ENCODE results near the gene STARD9. TPM values are rescaled to one million over a fixed set of nuclear protein-coding genes. Genes with fewer than 3 reads are reported as not detected.
"Not testable (repeated sequence)": the region's sequence is repeated elsewhere in the genome, so short reads cannot be mapped to it uniquely, and the experiment has no call there.

Gene STARD9
- total and polyA plus RNA-seq, 2 of the 4 experiments (the other 2 are of a cell fraction) = 2.0 to 3.2 TPM

DNA sequence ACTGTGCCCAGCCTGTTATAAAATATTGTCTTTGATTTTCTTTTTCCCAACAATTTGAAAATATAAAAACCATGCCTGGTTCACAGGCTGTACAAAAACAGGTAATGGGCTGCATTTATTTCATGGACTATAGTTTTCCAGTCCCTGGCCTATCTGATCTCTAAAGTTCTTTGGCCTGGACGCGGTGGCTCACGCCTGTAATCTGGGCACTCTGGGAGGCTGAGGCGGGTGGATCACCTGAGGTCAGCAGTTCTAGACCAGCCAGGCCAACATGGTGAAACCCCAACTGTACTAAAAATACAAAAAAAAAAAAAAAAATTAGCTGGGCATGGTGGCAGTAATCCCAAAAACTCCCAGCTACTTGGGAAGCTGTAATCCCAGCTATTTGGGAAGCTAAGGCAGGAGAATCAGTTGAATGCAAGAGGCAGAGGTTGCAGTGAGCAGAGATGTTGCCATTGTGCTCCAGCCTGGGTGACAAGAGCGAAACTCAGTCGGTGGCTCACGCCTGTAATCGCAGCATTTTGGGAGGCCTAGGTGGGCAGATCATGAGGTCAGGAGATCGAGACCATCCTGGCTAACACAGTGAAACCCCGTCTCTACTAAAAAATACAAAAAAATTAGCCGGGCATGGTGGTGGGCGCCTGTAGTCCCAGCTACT lies 18.7 kb upstream of the STARD9 start:
- H4K8ac ChIP-seq (ENCODE audit: low read depth in 2 of 2, low read length in 2 of 2); H2BK120ac ChIP-seq (ENCODE audit: low read depth, low read length); H3K18ac ChIP-seq (ENCODE audit: low read depth, low read length); H3K4ac ChIP-seq (ENCODE audit: low read depth, low read length); H4K5ac ChIP-seq (ENCODE audit: low read depth, low read length); H3K4me3 ChIP-seq (ENCODE audit: insufficient read depth, low read depth, low read length); H2BK20ac ChIP-seq (ENCODE audit: low read depth, low read length); dilution Hi-C loops (cut with HindIII; ENCODE audit: low sequenced_read_pairs, unreplicated experiment); H2BK5ac ChIP-seq (ENCODE audit: low read depth, low read length, poor library complexity, severe bottlenecking); H3K9me3 ChIP-seq (ENCODE audit: control insufficient read depth, insufficient read depth, low read length); H3K9ac ChIP-seq (ENCODE audit: low read depth, low read length); H2BK15ac ChIP-seq (ENCODE audit: low read depth, low read length); intact Hi-C loops (cut with micrococcal nuclease); H3K14ac ChIP-seq (replicated peaks; ENCODE audit: low read depth, low read length); H3K56ac ChIP-seq (ENCODE audit: extremely low read depth, insufficient read depth, low read length); H4K20me1 ChIP-seq (ENCODE audit: insufficient read depth, low read length); H3K36me3 ChIP-seq (ENCODE audit: control insufficient read depth, insufficient read depth, low read length); H2AK9ac ChIP-seq (replicated peaks; ENCODE audit: low read depth, low read length, poor library complexity); in situ Hi-C loops (cut with MboI; ENCODE audit: low sequenced_read_pairs); H3K27me3 ChIP-seq (ENCODE audit: control insufficient read depth, insufficient read depth, low read length); POLR2A ChIA-PET (ENCODE audit: unreplicated experiment); H2AFZ ChIP-seq (replicated peaks; ENCODE audit: low read length, poor library complexity); DNase-seq; H2AK5ac ChIP-seq (ENCODE audit: low read depth, low read length); H3K4me1 ChIP-seq (ENCODE audit: control insufficient read depth, insufficient read depth, low read length); H3K27ac ChIP-seq (ENCODE audit: insufficient read depth, low read length); H3K4me2 ChIP-seq (ENCODE audit: low read depth, low read length); ATAC-seq (ENCODE audit: low read depth); H3K9me1 ChIP-seq (ENCODE audit: insufficient read depth, low read length); H3K23ac ChIP-seq (ENCODE audit: low read depth, low read length); CTCF ChIA-PET; H4K91ac ChIP-seq (ENCODE audit: insufficient read depth, low read depth, low read length); BruUV-seq (replicated peaks): not testable (repeated sequence)
- no CpG with 5 or more reads among the region's 12 CpGs for WGBS, 2 experiments (ENCODE audit: extremely low coverage in 2 of 2, insufficient read length in 1 of 2)
- H3K79me1 ChIP-seq (ENCODE audit: low read depth in 1 of 2, low read length in 2 of 2) = peaks cover 6 to 23% of the 10 kb centered on the region in 2 experiments

Measured in IMR-90 (cell line).